NCI-H446 (cell line): ENCODE measurements around the gene TP53TG3B.
"Not testable (repeated sequence)": the region's sequence is repeated elsewhere in the genome, so short reads cannot be mapped to it uniquely, and the experiment has no call there.

Source experiments
- DNase-seq, 2 experiments: peaks; one replicate each; lab custom pipeline; 2025; lab: John Stamatoyannopoulos, UW

TP53TG3B gene, protein sequence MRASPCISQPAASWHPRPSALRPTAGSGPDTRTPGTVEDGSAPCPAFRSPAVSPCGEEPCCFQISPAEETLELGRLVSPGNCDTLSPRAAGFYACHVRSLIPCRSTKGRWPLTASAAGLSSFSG

DNA sequence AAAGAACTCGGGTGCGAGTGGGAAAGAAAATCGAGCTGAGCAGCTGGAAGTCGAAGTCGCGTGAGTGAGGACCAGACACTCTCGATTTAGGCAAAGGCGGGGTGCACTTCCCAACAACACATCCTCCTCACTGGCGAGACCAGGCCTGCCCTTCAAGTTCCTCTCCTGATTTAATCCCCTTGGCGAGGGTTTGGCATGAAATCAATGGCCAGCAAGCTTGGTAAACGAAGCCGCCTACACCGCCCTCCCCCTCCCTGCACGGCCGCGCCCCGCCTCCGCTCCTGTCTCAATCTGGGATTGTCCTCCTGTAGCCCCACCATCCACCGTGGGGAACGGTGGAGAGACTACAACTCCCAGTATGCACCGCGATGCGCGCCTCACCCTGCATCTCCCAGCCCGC lies at the start of gene TP53TG3B:
TP53TG3B (plus strand) TSS at position 301 of the 400 bp plus-strand sequence; CDS start at position 369, 68 bp downstream.
- not testable (repeated sequence) for DNase-seq

DNA sequence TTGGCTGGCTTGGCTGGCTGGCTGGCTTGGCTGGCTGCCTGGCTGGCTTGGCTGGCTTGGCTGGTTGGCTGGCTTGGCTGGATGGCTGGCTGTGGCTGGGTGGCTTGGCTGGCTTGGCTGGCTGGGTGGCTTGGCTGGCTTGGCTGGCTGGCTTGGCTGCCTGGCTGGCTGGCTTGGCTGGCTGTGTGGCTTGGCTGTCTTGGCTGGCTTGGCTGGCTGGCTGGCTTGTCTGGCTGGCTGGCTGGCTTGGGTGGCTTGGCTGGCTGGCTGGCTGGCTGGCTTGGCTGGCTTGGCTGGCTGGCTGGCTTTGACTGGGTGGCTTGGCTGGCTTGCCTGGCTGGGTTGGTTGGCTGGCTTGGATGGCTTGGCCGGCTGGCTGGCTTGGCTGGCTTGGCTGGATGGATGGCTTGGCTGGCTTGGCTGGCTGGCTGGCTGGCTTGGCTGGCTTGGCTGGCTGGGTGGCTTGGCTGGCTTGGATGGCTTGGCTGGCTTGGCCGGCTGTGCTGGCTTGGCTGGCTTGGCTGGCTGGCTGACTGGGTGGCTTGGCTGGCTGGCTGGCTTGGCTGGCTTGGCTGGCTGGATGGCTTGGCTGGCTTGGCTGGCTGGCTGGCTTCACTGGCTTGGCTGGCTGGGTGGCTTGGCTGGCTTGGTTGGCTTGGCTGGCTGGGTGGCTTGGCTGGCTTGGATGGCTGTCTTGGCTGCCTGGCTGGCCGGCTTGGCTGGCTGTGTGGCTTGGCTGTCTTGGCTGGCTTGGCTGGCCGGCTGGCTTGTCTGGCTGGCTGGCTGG lies 24.2 kb upstream of the TP53TG3B start:
- DNase-seq, result not testable (repeated sequence)

DNA sequence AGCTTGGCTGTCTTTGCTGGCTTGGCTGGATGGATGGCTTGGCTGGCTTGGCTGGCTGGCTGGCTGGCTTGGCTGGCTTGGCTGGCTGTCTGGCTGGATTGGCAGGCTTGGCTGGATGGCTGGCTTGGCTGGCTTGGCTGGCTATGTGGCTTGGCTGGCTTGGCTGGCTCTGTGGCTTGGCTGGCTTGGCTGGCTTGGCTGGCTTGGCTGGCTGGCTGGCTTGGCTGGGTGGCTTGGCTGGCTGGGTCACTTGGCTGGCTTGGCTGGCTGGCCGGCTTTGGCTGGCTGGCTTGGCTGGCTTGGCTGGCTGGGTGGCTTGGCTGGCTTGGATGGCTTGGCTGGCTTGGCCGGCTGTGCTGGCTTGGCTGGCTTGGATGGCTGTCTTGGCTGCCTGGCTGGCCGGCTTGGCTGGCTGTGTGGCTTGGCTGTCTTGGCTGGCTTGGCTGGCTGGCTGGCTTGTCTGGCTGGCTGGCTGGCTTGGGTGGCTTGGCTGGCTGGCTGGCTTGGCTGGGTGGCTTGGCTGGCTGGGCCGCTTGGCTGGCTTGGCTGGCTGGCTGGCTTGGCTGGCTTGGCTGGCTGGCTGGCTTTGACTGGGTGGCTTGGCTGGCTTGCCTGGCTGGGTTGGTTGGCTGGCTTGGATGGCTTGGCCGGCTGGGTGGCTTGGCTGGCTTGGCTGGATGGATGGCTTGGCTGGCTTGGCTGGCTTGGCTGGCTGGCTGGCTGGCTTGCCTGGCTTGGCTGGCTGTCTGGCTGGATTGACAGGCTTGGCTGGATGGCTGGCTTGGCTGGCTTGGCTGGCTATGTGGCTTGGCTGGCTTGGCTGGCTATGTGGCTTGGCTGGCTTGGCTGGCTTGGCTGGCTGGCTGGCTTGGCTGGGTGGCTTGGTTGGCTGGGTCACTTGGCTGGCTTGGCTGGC lies 22.8 kb upstream of the TP53TG3B start:
- DNase-seq, result not testable (repeated sequence)

DNA sequence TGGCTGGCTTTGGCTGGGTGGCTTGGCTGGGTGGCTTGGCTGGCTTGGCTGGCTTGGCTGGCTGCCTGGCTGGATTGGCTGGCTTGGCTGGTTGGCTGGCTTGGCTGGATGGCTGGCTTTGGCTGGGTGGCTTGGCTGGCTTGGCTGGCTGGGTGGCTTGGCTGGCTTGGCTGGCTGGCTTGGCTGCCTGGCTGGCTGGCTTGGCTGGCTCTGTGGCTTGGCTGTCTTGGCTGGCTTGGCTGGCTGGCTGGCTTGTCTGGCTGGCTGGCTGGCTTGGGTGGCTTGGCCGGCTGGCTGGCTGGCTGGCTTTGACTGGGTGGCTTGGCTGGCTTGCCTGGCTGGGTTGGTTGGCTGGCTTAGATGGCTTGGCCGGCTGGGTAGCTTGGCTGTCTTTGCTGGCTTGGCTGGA lies 22.1 kb upstream of the TP53TG3B start:
- DNase-seq, result not testable (repeated sequence)

DNA sequence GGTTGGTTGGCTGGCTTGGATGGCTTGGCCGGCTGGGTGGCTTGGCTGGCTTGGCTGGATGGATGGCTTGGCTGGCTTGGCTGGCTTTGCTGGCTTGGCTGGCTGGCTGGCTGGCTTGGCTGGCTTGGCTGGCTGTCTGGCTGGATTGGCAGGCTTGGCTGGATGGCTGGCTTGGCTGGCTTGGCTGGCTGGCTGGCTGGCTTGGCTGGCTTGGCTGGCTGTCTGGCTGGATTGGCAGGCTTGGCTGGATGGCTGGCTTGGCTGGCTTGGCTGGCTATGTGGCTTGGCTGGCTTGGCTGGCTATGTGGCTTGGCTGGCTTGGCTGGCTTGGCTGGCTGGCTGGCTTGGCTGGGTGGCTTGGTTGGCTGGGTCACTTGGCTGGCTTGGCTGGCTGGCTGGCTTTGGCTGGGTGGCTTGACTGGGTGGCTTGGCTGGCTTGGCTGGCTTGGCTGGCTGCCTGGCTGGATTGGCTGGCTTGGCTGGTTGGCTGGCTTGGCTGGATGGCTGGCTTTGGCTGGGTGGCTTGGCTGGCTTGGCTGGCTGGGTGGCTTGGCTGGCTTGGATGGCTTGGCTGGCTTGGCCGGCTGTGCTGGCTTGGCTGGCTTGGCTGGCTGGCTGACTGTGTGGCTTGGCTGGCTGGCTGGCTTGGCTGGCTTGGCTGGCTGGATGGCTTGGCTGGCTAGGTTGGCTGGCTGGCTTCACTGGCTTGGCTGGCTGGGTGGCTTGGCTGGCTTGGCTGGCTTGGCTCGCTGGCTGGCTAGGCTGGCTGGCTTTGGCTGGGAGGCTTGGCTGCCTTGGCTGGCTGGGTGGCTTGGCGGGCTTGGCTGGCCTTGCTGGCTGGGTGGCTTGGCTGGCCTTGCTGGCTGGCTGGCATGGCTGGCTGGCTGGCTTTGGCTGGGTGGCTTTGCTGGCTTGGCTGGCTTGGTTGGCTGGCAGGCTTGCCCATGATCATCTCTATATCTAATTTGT lies 21.3 kb upstream of the TP53TG3B start:
- DNase-seq, result not testable (repeated sequence)
